HEK293T (cell line): ENCODE measurements around the gene OSBPL2.

Experiments
- ARNT ChIP-seq: fragments of 450-650 bp; IDR thresholded peaks from 2 replicates; pipeline ENCODE4 v1.6.1; 2017; ENCODE audit warnings: mild to moderate bottlenecking
- BHLHE40 ChIP-seq: fragments of 450-650 bp; IDR thresholded peaks from 2 replicates; pipeline ENCODE4 v1.6.1; 2016; ENCODE audit warnings: mild to moderate bottlenecking, moderate library complexity, borderline replicate concordance
- ELF4 ChIP-seq: fragments of 450-650 bp; IDR thresholded peaks from 2 replicates; pipeline ENCODE4 v1.6.1; 2017; ENCODE audit warnings: antibody characterized with exemption
- FOXA1 ChIP-seq: fragments of 450-650 bp; IDR thresholded peaks from 2 replicates; pipeline ENCODE4 v1.6.1; 2016; ENCODE audit warnings: mild to moderate bottlenecking
- FOXK2 ChIP-seq: fragments of 450-650 bp; IDR thresholded peaks from 2 replicates; pipeline ENCODE4 v1.6.1; 2016; ENCODE audit warnings: mild to moderate bottlenecking
- FOXM1 ChIP-seq: fragments of 450-650 bp; IDR thresholded peaks from 2 replicates; pipeline ENCODE4 v1.6.1; 2017; ENCODE audit warnings: mild to moderate bottlenecking, borderline replicate concordance
- HDGF ChIP-seq: fragments of 450-650 bp; IDR thresholded peaks from 2 replicates; pipeline ENCODE4 v1.6.1; 2017; ENCODE audit warnings: antibody characterized with exemption, borderline replicate concordance
- NFRKB ChIP-seq: fragments of 450-650 bp; IDR thresholded peaks from 2 replicates; pipeline ENCODE4 v1.6.1; 2016; ENCODE audit warnings: mild to moderate bottlenecking, moderate library complexity
- SP1 ChIP-seq: fragments of 450-650 bp; IDR thresholded peaks from 2 replicates; pipeline ENCODE4 v1.6.1; 2017
- TARDBP ChIP-seq: fragments of 450-650 bp; IDR thresholded peaks from 2 replicates; pipeline ENCODE4 v1.6.1; 2016

GRCh38 chr20:62232770-62233645 lies 5.3 kb upstream of the OSBPL2 start:
- TF ChIP-seq BHLHE40, result no peak
- TF ChIP-seq TARDBP, result no peak
- no peak for TF ChIP-seq ARNT
- TF ChIP-seq HDGF, result no peak
- TF ChIP-seq SP1, result no peak
- no peak for TF ChIP-seq FOXK2
- TF ChIP-seq NFRKB, result no peak
- no peak for TF ChIP-seq FOXM1
- TF ChIP-seq ELF4, result no peak
- no peak for TF ChIP-seq FOXA1
